Thyroid gland (tissue), 4 donors: ENCODE results near the gene PGRMC2.

ENCODE experiments used
- POLR2A ChIP-seq, 2 donors: fragments of 450-650 bp; IDR thresholded peaks; one replicate each; pipeline ENCODE4 v1.6.1; 2017; ENCODE audit warnings: antibody characterized with exemption in 2 of 2, mild to moderate bottlenecking in 2 of 2, moderate library complexity in 1 of 2
- TF ChIP-seq, protein P1 (sequence below), 6 experiments: fragments of 200-600 bp in 3 of 6; fragments of 450-650 bp in 3 of 6; sonication (generic) in 3 of 6; IDR thresholded peaks; one replicate each; pipeline ENCODE4 v1.5.1; 2016 to 2019; ENCODE audit warnings: antibody characterized with exemption in 6 of 6, mild to moderate bottlenecking in 2 of 6, inconsistent platforms in 1 of 6, moderate library complexity in 1 of 6

DNA sequence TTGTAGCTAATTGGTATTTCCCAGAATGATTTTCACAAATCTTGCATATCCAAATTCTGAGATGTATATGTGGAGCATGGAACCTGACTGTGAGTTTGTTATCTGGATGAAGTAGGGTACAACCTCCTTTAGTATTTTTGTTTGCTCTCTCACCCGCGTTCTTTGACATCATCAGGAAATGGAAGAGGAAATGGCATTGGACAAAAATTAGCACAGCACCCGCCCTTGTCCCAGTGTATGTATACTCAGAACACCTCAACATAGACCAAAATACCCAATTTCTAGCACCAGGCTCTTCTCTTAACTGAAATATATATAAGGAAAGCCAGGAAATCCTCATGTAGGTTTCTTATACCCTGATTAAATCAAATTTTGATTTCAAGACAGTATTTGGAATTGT is 6.9 kb upstream of the PGRMC2 start:
- TF ChIP-seq, protein P1, sequence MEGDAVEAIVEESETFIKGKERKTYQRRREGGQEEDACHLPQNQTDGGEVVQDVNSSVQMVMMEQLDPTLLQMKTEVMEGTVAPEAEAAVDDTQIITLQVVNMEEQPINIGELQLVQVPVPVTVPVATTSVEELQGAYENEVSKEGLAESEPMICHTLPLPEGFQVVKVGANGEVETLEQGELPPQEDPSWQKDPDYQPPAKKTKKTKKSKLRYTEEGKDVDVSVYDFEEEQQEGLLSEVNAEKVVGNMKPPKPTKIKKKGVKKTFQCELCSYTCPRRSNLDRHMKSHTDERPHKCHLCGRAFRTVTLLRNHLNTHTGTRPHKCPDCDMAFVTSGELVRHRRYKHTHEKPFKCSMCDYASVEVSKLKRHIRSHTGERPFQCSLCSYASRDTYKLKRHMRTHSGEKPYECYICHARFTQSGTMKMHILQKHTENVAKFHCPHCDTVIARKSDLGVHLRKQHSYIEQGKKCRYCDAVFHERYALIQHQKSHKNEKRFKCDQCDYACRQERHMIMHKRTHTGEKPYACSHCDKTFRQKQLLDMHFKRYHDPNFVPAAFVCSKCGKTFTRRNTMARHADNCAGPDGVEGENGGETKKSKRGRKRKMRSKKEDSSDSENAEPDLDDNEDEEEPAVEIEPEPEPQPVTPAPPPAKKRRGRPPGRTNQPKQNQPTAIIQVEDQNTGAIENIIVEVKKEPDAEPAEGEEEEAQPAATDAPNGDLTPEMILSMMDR (IDR thresholded peaks at IDR 0.05), result no peak
- no peak for TF ChIP-seq POLR2A (IDR thresholded peaks at IDR 0.05)
